Measurements from ENCODE around the gene STK32B.

- TF ChIP-seq CTCF (IDR thresholded peaks at IDR 0.05) (no peak), POLR2A (IDR thresholded peaks at IDR 0.05) (no peak)
These were observed 383.9 kb downstream of the STK32B start for GRCh38 chr4:5435201-5435600.
